ENCODE results near the gene GBE1.

GRCh38 chr3:81764002-81764401 lies 2.6 kb upstream of the GBE1 start:
- TF ChIP-seq CTCF (IDR thresholded peaks at IDR 0.05) (no peak), EP300 (IDR thresholded peaks at IDR 0.05) (no peak)

All from sigmoid colon (tissue), 4 donors.